Hematopoietic multipotent progenitor cell treated with erythropoietin and hydrocortisone succinate and interleukin-3 and kit ligand, for 15 days (in vitro differentiated cells): ENCODE data around the gene SIAE.
A peak's percentile ranks its signal among the peaks of the same experiment; 100 is the strongest.
"Not testable (repeated sequence)": the region's sequence is repeated elsewhere in the genome, so short reads cannot be mapped to it uniquely, and the experiment has no call there.

Source experiments
- DNase-seq: peaks from one replicate; pipeline ENCODE4 v3.0.0-alpha.2; 2015; ENCODE audit warnings: low spot score

The SIAE gene

GRCh38 chr11:124623861-124624525, 49.5 kb downstream of the SIAE start:
- no peak for DNase-seq

- peak; percentile 79 for DNase-seq
Observed at GRCh38 chr11:124622531-124623451, 50.7 kb downstream of the SIAE start, which contains the start of gene TBRG1. Gene TBRG1 (plus strand): TSS chr11:124622864. CDS start chr11:124623084, 220 bp downstream.

GRCh38 chr11:124618863-124619262, 54.7 kb downstream of the SIAE start:
- no peak for DNase-seq

GRCh38 chr11:124612567-124613246, 60.8 kb downstream of the SIAE start:
- DNase-seq: no peak

GRCh38 chr11:124612045-124612444, 61.5 kb downstream of the SIAE start:
- no peak for DNase-seq

- DNase-seq: no peak
Observed at GRCh38 chr11:124611064-124611463, 62.5 kb downstream of the SIAE start, which contains the start of gene PANX3. Gene PANX3 (plus strand): TSS chr11:124611428. CDS start chr11:124611557, 129 bp downstream.

GRCh38 chr11:124610295-124610694, 63.2 kb downstream of the SIAE start:
- DNase-seq: no peak

- no peak for DNase-seq
Observed at GRCh38 chr11:124608147-124608546, 65.4 kb downstream of the SIAE start.

GRCh38 chr11:124605719-124606118, 67.8 kb downstream of the SIAE start:
- DNase-seq: no peak

- not testable (repeated sequence) for DNase-seq
Observed at GRCh38 chr11:124602723-124603122, 70.8 kb downstream of the SIAE start.

- DNase-seq: no peak
Observed at GRCh38 chr11:124602193-124602592, 71.3 kb downstream of the SIAE start.

- DNase-seq: no peak
Observed at GRCh38 chr11:124600621-124601320, 72.8 kb downstream of the SIAE start.

GRCh38 chr11:124597626-124598025, 75.9 kb downstream of the SIAE start:
- no peak for DNase-seq

- DNase-seq: no peak
Observed at GRCh38 chr11:124595302-124595701, 78.2 kb downstream of the SIAE start.

GRCh38 chr11:124592627-124593026, 80.9 kb downstream of the SIAE start:
- DNase-seq: no peak

- DNase-seq: no peak
Observed at GRCh38 chr11:124591430-124591829, 82.1 kb downstream of the SIAE start.

- DNase-seq: peak; percentile 52
Observed at GRCh38 chr11:124586238-124586860, 87.2 kb downstream of the SIAE start.

GRCh38 chr11:124584681-124585372, 88.7 kb downstream of the SIAE start:
- no peak for DNase-seq

- no peak for DNase-seq
Observed at GRCh38 chr11:124583781-124584180, 89.8 kb downstream of the SIAE start.
